IPS DF 6.9 (cell line): ENCODE measurements around the gene ARHGAP24.

Experiments used
- DNase-seq: peaks from one replicate; pipeline ENCODE4 v3.0.0-alpha.2; 2013; ENCODE audit warnings: low read depth, low spot score
- H3K27ac ChIP-seq: one replicate; pipeline ENCODE4 v1.5.1; 2013; ENCODE audit warnings: low read length, control low read depth
- H3K27me3 ChIP-seq: 2 replicates; pipeline ENCODE4 v1.6.1; 2013; ENCODE audit warnings: mild to moderate bottlenecking, low read length; ENCODE audit not compliant: control insufficient read depth, insufficient read depth
- H3K36me3 ChIP-seq: 2 replicates; pipeline ENCODE4 v1.6.1; 2013; ENCODE audit warnings: low read length; ENCODE audit not compliant: control insufficient read depth, insufficient read depth
- H3K4me1 ChIP-seq: 2 replicates; pipeline ENCODE4 v1.6.1; 2013; ENCODE audit warnings: low read length; ENCODE audit not compliant: control insufficient read depth, insufficient read depth
- H3K4me3 ChIP-seq: 2 replicates; pipeline ENCODE4 v1.5.1; 2013; ENCODE audit warnings: mild to moderate bottlenecking, low read length
- H3K9me3 ChIP-seq: 2 replicates; pipeline ENCODE4 v1.6.1; 2013; ENCODE audit warnings: low read length, inconsistent platforms; ENCODE audit not compliant: control insufficient read depth, insufficient read depth
- WGBS: extraction: QIAGEN DNeasy Blood & Tissue Kit; methylation state at CpG from one replicate; pipeline ENCODE4 v1.1.7; 2013; ENCODE audit warnings: mixed read lengths, missing lambda C conversion rate; ENCODE audit not compliant: insufficient read length, insufficient coverage; 5-methylcytosine and 5-hydroxymethylcytosine counted together

Gene ARHGAP24

GRCh38 chr4:85448906-85449890 lies 25.8 kb upstream of the ARHGAP24 start:
- no peaks in the 10 kb centered on the region for H3K4me1 ChIP-seq
- no peaks in the 10 kb centered on the region for H3K36me3 ChIP-seq
- no CpG with 5 or more reads among the region's 6 CpGs for WGBS
- no peak overlapping the region for H3K27ac ChIP-seq
- DNase-seq = no peak
- no peak overlapping the region for H3K4me3 ChIP-seq
- H3K27me3 ChIP-seq = no peaks in the 10 kb centered on the region
- no peaks in the 10 kb centered on the region for H3K9me3 ChIP-seq

- DNase-seq = no peak
- no peak overlapping the region for H3K27ac ChIP-seq
- H3K36me3 ChIP-seq = no peaks in the 10 kb centered on the region
- no peaks in the 10 kb centered on the region for H3K4me1 ChIP-seq
- H3K9me3 ChIP-seq = no peaks in the 10 kb centered on the region
- WGBS = no CpG with 5 or more reads among the region's 3 CpGs
- H3K27me3 ChIP-seq = no peaks in the 10 kb centered on the region
- H3K4me3 ChIP-seq = no peak overlapping the region
Measured at GRCh38 chr4:85452058-85452731, 22.8 kb upstream of the ARHGAP24 start.

GRCh38 chr4:85455942-85456341 lies 19.0 kb upstream of the ARHGAP24 start:
- H3K27ac ChIP-seq = no peak overlapping the region
- H3K27me3 ChIP-seq = no peaks in the 10 kb centered on the region
- H3K4me3 ChIP-seq = no peak overlapping the region
- H3K9me3 ChIP-seq = no peaks in the 10 kb centered on the region
- DNase-seq = no peak
- no peaks in the 10 kb centered on the region for H3K36me3 ChIP-seq
- no peaks in the 10 kb centered on the region for H3K4me1 ChIP-seq

GRCh38 chr4:85457752-85458467 lies 17.0 kb upstream of the ARHGAP24 start:
- H3K36me3 ChIP-seq = no peaks in the 10 kb centered on the region
- H3K27ac ChIP-seq = no peak overlapping the region
- no peak for DNase-seq
- H3K4me1 ChIP-seq = no peaks in the 10 kb centered on the region
- no peak overlapping the region for H3K4me3 ChIP-seq
- WGBS = no CpG with 5 or more reads among the region's 5 CpGs
- no peaks in the 10 kb centered on the region for H3K27me3 ChIP-seq
- no peaks in the 10 kb centered on the region for H3K9me3 ChIP-seq

- no peak for DNase-seq
- no CpG with 5 or more reads among the region's 1 CpG for WGBS
- H3K4me1 ChIP-seq = no peaks in the 10 kb centered on the region
- no peak overlapping the region for H3K27ac ChIP-seq
- H3K9me3 ChIP-seq = no peaks in the 10 kb centered on the region
- H3K4me3 ChIP-seq = no peak overlapping the region
- H3K36me3 ChIP-seq = no peaks in the 10 kb centered on the region
- H3K27me3 ChIP-seq = no peaks in the 10 kb centered on the region
Measured at GRCh38 chr4:85459736-85460135, 15.2 kb upstream of the ARHGAP24 start.

GRCh38 chr4:85474356-85474755 lies 594 bp upstream of the ARHGAP24 start:
- no peaks in the 10 kb centered on the region for H3K36me3 ChIP-seq
- no peak overlapping the region for H3K27ac ChIP-seq
- WGBS = no CpG with 5 or more reads among the region's 4 CpGs
- H3K27me3 ChIP-seq = no peaks in the 10 kb centered on the region
- no peaks in the 10 kb centered on the region for H3K4me1 ChIP-seq
- DNase-seq = no peak
- no peak overlapping the region; the same call in 1 of the 2 replicates for H3K4me3 ChIP-seq
- H3K9me3 ChIP-seq = no peaks in the 10 kb centered on the region

GRCh38 chr4:85475631-85476233 lies 782 bp downstream of the ARHGAP24 start:
- peak overlapping the region; percentile 46; the same call in 1 of the 2 replicates for H3K4me3 ChIP-seq
- H3K9me3 ChIP-seq = no peaks in the 10 kb centered on the region
- no peaks in the 10 kb centered on the region for H3K36me3 ChIP-seq
- WGBS = no CpG with 5 or more reads among the region's 21 CpGs
- no peaks in the 10 kb centered on the region for H3K4me1 ChIP-seq
- no peak for DNase-seq
- H3K27me3 ChIP-seq = no peaks in the 10 kb centered on the region
- no peak overlapping the region for H3K27ac ChIP-seq

- no CpG with 5 or more reads among the region's 4 CpGs for WGBS
- no peak for DNase-seq
- H3K36me3 ChIP-seq = no peaks in the 10 kb centered on the region
- no peaks in the 10 kb centered on the region for H3K4me1 ChIP-seq
- no peaks in the 10 kb centered on the region for H3K27me3 ChIP-seq
- H3K9me3 ChIP-seq = no peaks in the 10 kb centered on the region
- no peak overlapping the region for H3K27ac ChIP-seq
- H3K4me3 ChIP-seq = no peak overlapping the region
Measured at GRCh38 chr4:85476381-85476780, 1.4 kb downstream of the ARHGAP24 start.

- Histone ChIP-seq H3K27me3 (no peaks in the 10 kb centered on the region), H3K27ac (no peak overlapping the region), H3K9me3 (no peaks in the 10 kb centered on the region), H3K4me3 (no peak overlapping the region), H3K4me1 (0 out of 2 replicates have a peak, but pooled peaks cover 1% of the 10 kb centered on the region), H3K36me3 (no peaks in the 10 kb centered on the region)
- WGBS = no CpG with 5 or more reads among the region's 9 CpGs
- DNase-seq = no peak
Measured at GRCh38 chr4:85477534-85477933, 2.6 kb downstream of the ARHGAP24 start.

- H3K9me3 ChIP-seq = no peaks in the 10 kb centered on the region
- H3K4me3 ChIP-seq = no peak overlapping the region
- no peaks in the 10 kb centered on the region for H3K27me3 ChIP-seq
- no peaks in the 10 kb centered on the region for H3K36me3 ChIP-seq
- H3K27ac ChIP-seq = no peak overlapping the region
- no peak for DNase-seq
- no CpG with 5 or more reads among the region's 2 CpGs for whole genome bisulfite sequencing
- 0 out of 2 replicates have a peak, but pooled peaks cover 1% of the 10 kb centered on the region for H3K4me1 ChIP-seq
Measured at GRCh38 chr4:85478576-85478975, 3.6 kb downstream of the ARHGAP24 start.
